UCSD-AML1 (cell line): ENCODE measurements around the gene OPN1MW2.
"Not testable (repeated sequence)": the region's sequence is repeated elsewhere in the genome, so short reads cannot be mapped to it uniquely, and the experiment has no call there.

Experiments
- DNase-seq: peaks from one replicate; lab custom pipeline; 2025; ENCODE audit not compliant: unreplicated experiment; lab: John Stamatoyannopoulos, UW

The OPN1MW2 gene

GRCh38 chrX:154219456-154219855 is at the start of gene OPN1MW2:
Gene OPN1MW2 (plus strand): TSS chrX:154219756. CDS start chrX:154219816, 60 bp downstream.
- not testable (repeated sequence) for DNase-seq

- DNase-seq: not testable (repeated sequence)
Observed at GRCh38 chrX:154172535-154172943, 47.0 kb upstream of the OPN1MW2 start.

- DNase-seq: not testable (repeated sequence)
Observed at GRCh38 chrX:154174356-154174755, 45.2 kb upstream of the OPN1MW2 start.

- DNase-seq: not testable (repeated sequence)
Observed at GRCh38 chrX:154182296-154182695, 37.3 kb upstream of the OPN1MW2 start, which contains the start of gene OPN1MW. Gene OPN1MW (plus strand): TSS chrX:154182596. CDS start chrX:154182678, 82 bp downstream.

- not testable (repeated sequence) for DNase-seq
Observed at GRCh38 chrX:154183794-154184193, 35.8 kb upstream of the OPN1MW2 start.

GRCh38 chrX:154192846-154193245 is 26.7 kb upstream of the OPN1MW2 start:
- DNase-seq: not testable (repeated sequence)

- DNase-seq: not testable (repeated sequence)
Observed at GRCh38 chrX:154194316-154194715, 25.2 kb upstream of the OPN1MW2 start.

GRCh38 chrX:154196466-154196865 is 23.1 kb upstream of the OPN1MW2 start:
- DNase-seq: not testable (repeated sequence)

- DNase-seq: not testable (repeated sequence)
Observed at GRCh38 chrX:154209670-154210418, 9.7 kb upstream of the OPN1MW2 start.

- not testable (repeated sequence) for DNase-seq
Observed at GRCh38 chrX:154211057-154211456, 8.5 kb upstream of the OPN1MW2 start.

GRCh38 chrX:154211499-154211898 is 8.1 kb upstream of the OPN1MW2 start:
- DNase-seq: not testable (repeated sequence)

GRCh38 chrX:154225292-154225691 is 5.7 kb downstream of the OPN1MW2 start:
- not testable (repeated sequence) for DNase-seq

GRCh38 chrX:154226706-154227105 is 7.2 kb downstream of the OPN1MW2 start:
- not testable (repeated sequence) for DNase-seq

GRCh38 chrX:154231443-154231842 is 11.9 kb downstream of the OPN1MW2 start:
- not testable (repeated sequence) for DNase-seq

- not testable (repeated sequence) for DNase-seq
Observed at GRCh38 chrX:154233620-154234019, 14.1 kb downstream of the OPN1MW2 start.

- not testable (repeated sequence) for DNase-seq
Observed at GRCh38 chrX:154238939-154239559, 19.5 kb downstream of the OPN1MW2 start.

- DNase-seq: not testable (repeated sequence)
Observed at GRCh38 chrX:154239982-154240503, 20.5 kb downstream of the OPN1MW2 start.

- not testable (repeated sequence) for DNase-seq
Observed at GRCh38 chrX:154247377-154248045, 28.0 kb downstream of the OPN1MW2 start.

GRCh38 chrX:154248076-154248475 is 28.5 kb downstream of the OPN1MW2 start:
- not testable (repeated sequence) for DNase-seq

GRCh38 chrX:154257282-154257681 is 37.7 kb downstream of the OPN1MW2 start, which contains the start of gene OPN1MW3:
Gene OPN1MW3 (plus strand): TSS chrX:154257582. CDS start chrX:154257620, 38 bp downstream.
- not testable (repeated sequence) for DNase-seq

GRCh38 chrX:154258711-154259110 is 39.2 kb downstream of the OPN1MW2 start:
- DNase-seq: not testable (repeated sequence)
